NCI-H2196 treated with DMSO at 0.1 percent for 48 hours (cell line): Measurements from ENCODE around the gene USP9X.
A peak's percentile ranks its signal among the peaks of the same experiment; 100 is the strongest.
"Not testable (repeated sequence)": the region's sequence is repeated elsewhere in the genome, so short reads cannot be mapped to it uniquely, and the experiment has no call there.

Experiments used
- DNase-seq: peaks from one replicate; lab custom pipeline; 2025; ENCODE audit not compliant: unreplicated experiment; lab: John Stamatoyannopoulos, UW

Gene USP9X

GRCh38 chrX:41184312-41184711 lies 99.1 kb downstream of the USP9X start:
- no peak for DNase-seq

GRCh38 chrX:41186946-41187345 lies 101.7 kb downstream of the USP9X start:
- not testable (repeated sequence) for DNase-seq

- no peak for DNase-seq
These were observed 103.9 kb downstream of the USP9X start for GRCh38 chrX:41189156-41189555.

DNA sequence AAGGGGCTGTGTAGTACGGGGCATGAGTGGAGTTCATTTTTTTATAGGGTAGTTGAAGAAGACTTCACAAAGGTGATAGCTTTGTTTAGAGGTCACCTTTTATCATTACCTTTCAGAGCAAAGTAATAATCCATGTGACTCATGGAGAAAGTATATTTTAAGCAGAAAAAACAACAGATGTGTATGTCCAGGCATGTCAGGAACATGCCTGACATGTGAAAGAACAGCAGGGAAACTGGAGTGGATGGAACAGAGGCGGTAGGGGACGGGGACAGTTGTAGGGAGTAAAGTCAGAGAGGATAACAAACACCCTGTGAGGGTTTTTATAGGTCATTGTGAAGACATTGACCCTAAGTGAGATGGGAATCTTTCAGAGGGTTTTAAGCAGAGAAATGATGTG lies 107.6 kb downstream of the USP9X start:
- DNase-seq = no peak

GRCh38 chrX:41198410-41198809 lies 113.2 kb downstream of the USP9X start:
- no peak for DNase-seq

GRCh38 chrX:41200785-41201184 lies 115.5 kb downstream of the USP9X start:
- DNase-seq = no peak

- DNase-seq = no peak
These were observed 124.6 kb downstream of the USP9X start for GRCh38 chrX:41209853-41210252.

DNA sequence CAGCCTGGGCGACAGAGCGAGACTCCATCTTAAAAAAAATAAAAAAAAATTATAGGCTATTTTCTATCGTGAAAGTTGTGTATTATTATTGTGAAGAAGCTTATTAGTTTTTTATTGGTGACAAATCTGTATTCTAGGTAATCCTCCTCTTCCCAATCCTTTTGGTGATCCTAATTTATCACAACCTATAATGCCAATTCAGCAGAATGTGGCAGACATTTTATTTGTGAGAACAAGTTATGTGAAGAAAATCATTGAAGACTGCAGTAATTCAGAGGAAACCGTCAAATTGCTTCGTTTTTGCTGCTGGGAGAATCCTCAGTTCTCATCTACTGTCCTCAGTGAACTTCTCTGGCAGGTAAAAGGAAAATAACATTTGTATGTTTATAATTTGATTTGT lies 139.4 kb downstream of the USP9X start:
- DNase-seq = no peak

- DNase-seq = no peak
These were observed 148.7 kb downstream of the USP9X start for GRCh38 chrX:41233988-41234387.

DNA sequence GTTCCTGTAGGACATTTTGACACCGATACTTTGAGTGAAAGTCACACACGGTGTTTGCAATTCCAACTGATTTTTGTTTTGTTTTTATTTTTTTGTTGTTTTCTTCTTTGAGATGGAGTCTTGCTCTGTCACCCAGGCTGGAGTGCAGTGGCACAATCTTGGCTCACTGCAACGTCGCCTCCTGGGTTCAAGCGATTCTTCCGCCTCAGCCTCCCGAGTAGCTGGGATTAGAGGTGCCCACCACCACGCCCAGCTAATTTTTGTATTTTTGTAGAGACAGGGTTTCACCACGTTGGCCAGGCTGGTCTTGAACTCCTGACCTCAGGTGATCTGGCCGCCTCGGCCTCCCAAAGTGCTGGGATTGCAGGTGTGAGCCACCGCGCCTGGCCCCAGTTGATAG lies 149.2 kb downstream of the USP9X start:
- DNase-seq = not testable (repeated sequence)

DNA sequence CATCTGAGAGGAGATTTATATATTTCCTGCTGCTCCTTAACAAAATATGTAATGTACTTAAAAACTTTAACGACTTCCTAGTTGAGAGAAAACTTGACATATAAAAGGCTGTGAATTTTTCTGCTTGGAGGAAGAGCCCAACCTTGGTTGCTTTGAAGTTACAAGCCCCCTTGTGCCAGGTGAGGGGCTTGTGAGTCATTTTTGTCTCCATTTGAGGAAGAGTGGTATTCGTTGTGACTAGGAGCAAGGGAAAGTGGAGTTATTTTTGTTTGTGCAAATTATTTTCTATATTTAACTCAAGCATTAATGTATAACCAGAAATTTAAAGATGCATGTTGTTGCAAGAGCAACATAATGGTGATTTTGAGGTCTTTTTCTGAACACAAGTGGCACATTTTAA lies 149.7 kb downstream of the USP9X start:
- DNase-seq = no peak

- no peak for DNase-seq
These were observed 151.4 kb downstream of the USP9X start for GRCh38 chrX:41236629-41237028.

DNA sequence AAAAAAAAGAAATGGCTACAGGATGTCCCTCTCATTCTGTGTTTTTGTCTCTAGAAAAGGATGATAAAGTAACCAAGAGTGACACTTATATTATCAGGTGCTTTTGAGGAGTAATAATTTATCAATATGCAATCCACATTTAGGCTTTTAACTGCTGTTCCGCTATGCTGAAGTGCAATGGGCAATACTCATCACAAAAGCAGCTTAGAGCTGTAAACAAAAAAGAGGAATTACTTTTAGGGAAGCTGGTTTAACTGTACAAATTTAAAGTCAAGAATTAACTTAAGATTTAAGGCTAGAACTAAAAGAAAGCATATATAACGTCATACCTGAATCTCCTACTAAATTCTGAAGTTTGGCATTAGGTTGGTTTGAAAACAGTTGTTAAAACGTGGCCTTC lies 155.3 kb downstream of the USP9X start:
- no peak for DNase-seq

DNA sequence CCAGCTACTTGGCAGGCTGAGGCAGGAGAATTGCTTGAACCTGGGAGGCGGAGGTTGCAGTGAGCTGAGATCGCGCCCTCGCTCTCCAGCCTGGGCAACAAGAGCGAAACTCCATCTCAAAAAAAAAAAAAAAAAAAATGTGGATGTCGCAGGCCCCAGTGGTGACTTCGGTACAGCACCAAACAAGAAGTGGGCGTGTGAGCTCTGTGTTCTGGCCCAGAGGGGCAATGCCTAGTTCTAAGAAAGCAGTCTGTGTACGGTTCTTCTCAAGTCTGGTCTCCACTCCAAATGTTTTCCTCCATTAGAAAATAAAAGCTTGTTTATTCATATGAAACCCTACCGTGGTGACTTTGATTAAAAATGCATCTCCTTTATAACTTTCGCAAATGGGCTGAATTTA lies 156.7 kb downstream of the USP9X start:
- DNase-seq = no peak

DNA sequence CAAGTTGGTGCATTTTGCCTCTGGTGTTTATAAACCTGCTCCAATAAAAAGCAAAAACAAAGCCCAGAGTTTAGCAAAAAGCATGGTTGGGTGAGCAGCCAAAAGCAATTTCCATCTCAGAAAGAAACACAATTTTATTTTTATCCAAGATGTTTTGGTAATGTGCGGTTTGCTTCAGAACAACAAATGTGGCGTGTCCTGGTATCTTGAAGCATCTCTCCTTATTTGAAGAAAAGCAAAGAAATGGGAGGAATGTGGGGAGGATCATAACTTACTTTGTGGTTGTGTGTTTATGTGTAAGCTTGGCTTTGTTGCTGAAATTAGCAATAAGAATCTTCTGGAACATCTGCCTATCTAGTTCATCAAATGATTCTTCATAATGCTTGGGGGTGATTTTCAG lies 160.4 kb downstream of the USP9X start:
- no peak for DNase-seq

GRCh38 chrX:41250867-41251266 lies 165.6 kb downstream of the USP9X start:
- no peak for DNase-seq

- no peak for DNase-seq
These were observed 172.6 kb downstream of the USP9X start for GRCh38 chrX:41257801-41258200.

- DNase-seq = no peak
These were observed 173.0 kb downstream of the USP9X start for GRCh38 chrX:41258226-41258625.

DNA sequence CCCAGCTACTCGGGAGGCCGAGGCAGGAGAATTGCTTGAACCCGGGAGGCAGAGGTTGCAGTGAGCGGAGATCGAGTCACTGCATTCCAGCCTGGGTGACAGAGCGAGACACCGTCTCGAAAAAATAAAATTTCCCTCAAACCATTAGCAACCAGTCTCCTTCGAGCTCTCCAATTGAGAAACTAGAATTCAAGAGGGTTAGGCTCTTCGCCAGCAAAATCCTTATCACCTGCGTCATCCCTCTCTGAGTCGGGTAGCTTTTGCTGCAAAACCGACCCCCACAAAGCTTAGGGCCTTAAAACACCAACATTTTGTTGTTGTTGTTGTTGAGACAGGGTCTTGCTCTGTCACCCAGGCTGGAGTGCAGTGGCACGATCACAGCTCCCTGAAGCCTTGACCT lies 173.6 kb downstream of the USP9X start:
- no peak for DNase-seq

GRCh38 chrX:41259516-41259915 lies 174.3 kb downstream of the USP9X start:
- DNase-seq = no peak

DNA sequence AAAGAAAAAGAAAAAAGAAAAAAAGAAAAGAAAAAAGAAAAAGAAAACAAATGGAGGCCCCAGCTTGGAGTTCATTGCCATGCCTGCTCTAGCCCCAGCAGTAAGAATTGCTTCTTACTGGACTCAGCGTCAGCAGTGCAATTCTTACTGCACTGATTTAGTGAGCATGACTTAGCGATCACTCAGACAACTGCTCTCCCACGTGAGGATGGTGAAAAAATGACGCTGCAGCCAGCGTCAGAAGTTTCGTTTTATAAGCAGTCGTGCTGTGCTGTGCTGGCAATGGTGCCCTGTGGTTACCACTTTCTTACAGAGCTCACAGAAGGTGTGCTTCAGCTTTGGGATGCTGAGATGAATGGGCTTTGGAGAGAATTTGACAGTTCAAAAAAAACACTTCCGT lies 180.4 kb downstream of the USP9X start:
- no peak for DNase-seq

DNA sequence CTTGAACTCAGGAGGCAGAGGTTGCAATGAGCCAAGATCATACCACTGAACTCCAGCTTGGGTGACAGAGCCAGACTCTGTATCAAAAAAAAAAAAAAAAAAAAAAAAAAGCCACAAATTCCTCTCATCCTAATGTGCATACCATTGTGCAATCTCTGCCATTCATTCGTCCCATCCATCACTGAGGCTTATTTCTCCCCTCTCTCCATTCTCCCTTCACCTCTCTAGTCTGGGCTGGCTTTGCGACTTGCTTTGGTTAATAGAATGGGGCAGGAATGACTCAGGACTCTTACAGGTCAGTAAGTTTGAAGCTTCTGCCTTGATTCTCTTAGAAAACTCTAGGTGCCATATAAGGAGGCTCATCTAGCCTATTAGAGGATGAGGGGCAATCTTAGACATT lies 188.4 kb downstream of the USP9X start:
- DNase-seq = no peak

DNA sequence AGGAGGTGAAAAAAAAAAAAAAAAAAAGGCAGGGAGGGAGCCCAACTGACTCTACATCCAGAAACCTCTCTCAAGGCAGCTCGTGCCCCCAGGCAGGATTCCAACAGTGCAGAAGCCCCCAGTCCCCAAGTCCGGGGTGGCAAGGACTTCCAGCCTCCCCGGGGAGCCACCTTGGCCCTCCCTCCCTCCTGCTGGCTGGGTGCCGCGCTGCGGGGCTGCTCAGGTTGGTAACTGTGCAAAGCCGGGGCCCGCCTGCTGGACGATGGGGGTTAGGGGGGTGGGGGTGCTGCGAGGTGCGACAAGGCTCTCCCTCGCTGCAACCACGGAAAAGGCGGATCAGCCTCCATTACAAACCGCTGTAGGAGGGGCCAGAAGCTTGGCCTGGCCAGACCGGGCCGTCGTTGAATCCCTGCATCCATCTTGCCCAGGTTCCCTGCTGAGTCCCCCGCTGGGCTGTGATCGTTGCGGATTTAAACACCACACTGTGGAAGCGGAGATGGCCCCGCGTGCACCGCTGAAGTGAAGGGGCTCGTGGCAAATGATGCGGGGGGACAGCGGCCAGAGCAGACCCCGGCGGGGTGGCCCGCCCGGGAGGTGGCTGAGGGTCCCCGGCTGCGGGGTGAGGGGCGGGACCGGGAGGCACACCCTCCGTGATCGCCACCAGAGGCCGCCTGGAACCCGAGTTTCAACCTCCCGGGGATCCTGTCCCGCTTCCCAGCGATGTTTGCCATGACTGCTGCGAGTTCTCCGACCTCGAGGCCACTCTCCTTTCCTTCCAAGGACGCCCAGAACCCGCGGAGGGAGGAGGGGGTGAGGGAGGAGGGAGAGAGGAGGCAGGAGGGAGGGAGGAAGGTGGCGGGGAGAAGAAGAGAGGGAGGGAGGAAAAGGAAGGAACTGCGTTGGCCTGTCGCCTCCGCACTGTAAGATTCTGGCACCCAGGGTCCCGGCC lies 190.7 kb downstream of the USP9X start:
- peak; percentile 21 for DNase-seq
